Activated CD4-positive, CD25-positive, alpha-beta regulatory T cell treated with anti-CD3 and anti-CD28 coated beads, Interleukin-2, amount 50 U/mL, for 24 hours (primary cell): Measurements from ENCODE around the gene LMCD1.

Experiments used
- ATAC-seq, 2 donors: fragments of 150-1000 bp; cut with Tn5 transposase; one replicate each; pipeline ENCODE4 v1.10.0; 2021; ENCODE audit warnings: mild to moderate bottlenecking in 1 of 2, moderate library complexity in 1 of 2

LMCD1 gene

GRCh38 chr3:8484409-8485140 is 17.0 kb upstream of the LMCD1 start:
- ATAC-seq, result no peak

- no peak for ATAC-seq
These were observed 16.3 kb upstream of the LMCD1 start for GRCh38 chr3:8485141-8485870.

- ATAC-seq, result no peak
These were observed 15.7 kb upstream of the LMCD1 start for GRCh38 chr3:8485943-8486342.

GRCh38 chr3:8486434-8486833 is 15.2 kb upstream of the LMCD1 start:
- no peak for ATAC-seq

- no peak for ATAC-seq
These were observed 14.7 kb upstream of the LMCD1 start for GRCh38 chr3:8486936-8487335.

GRCh38 chr3:8488411-8488810 is 13.2 kb upstream of the LMCD1 start:
- no peak for ATAC-seq

- no peak for ATAC-seq
These were observed 12.7 kb upstream of the LMCD1 start for GRCh38 chr3:8488877-8489276.

- no peak for ATAC-seq
These were observed 12.3 kb upstream of the LMCD1 start for GRCh38 chr3:8489278-8489792.

- ATAC-seq, result no peak
These were observed 11.5 kb upstream of the LMCD1 start for GRCh38 chr3:8490079-8490552.

GRCh38 chr3:8491271-8492144 is 10.1 kb upstream of the LMCD1 start:
- ATAC-seq, result no peak

- no peak for ATAC-seq
These were observed 8.7 kb upstream of the LMCD1 start for GRCh38 chr3:8492744-8493511.

- ATAC-seq, result no peak
These were observed 7.9 kb upstream of the LMCD1 start for GRCh38 chr3:8493744-8494143.

- ATAC-seq, result no peak
These were observed 7.3 kb upstream of the LMCD1 start for GRCh38 chr3:8494327-8494726.

GRCh38 chr3:8497582-8497981 is 4.0 kb upstream of the LMCD1 start:
- no peak for ATAC-seq

GRCh38 chr3:8499181-8499611 is 2.4 kb upstream of the LMCD1 start:
- ATAC-seq, result no peak

- no peak for ATAC-seq
These were observed 1.2 kb upstream of the LMCD1 start for GRCh38 chr3:8500319-8500988.

- ATAC-seq, result no peak
These were observed 643 bp upstream of the LMCD1 start for GRCh38 chr3:8500989-8501370.

- ATAC-seq, result no peak
These were observed 1.8 kb downstream of the LMCD1 start for GRCh38 chr3:8503461-8503860.

GRCh38 chr3:8503871-8504610 is 2.4 kb downstream of the LMCD1 start:
- peak; percentile 27 to 34 for ATAC-seq

GRCh38 chr3:8504611-8504973 is 3.0 kb downstream of the LMCD1 start:
- ATAC-seq, result no peak

- no peak for ATAC-seq
These were observed 4.0 kb downstream of the LMCD1 start for GRCh38 chr3:8505621-8506020.
